Gastroesophageal sphincter (tissue), 4 donors: ENCODE data around the gene VPS51. TPM values are rescaled to one million over a fixed set of nuclear protein-coding genes. Genes with fewer than 3 reads are reported as not detected.

Experiments
- ATAC-seq: fragments of 150-250 bp; one replicate; pipeline ENCODE4 v1.9.1; 2016; ENCODE audit warnings: mild to moderate bottlenecking, moderate library complexity
- H3K27ac ChIP-seq, 4 donors: fragments of 200-600 bp; sonication (generic) in 3 of 4; 1 replicate in 3 of 4; 2 replicates in 1 of 4; pipeline ENCODE4 v1.5.1; 2016 to 2019
- H3K27me3 ChIP-seq: fragments of 200-600 bp; sonication (generic); one replicate; pipeline ENCODE4 v1.5.1; 2019
- H3K36me3 ChIP-seq, 2 donors: fragments of 200-600 bp; sonication (generic); one replicate each; pipeline ENCODE4 v1.5.1; 2019; ENCODE audit warnings: control low read depth in 1 of 2
- H3K4me1 ChIP-seq, 3 donors: fragments of 200-600 bp; sonication (generic); 1 replicate in 2 of 3; 2 replicates in 1 of 3; pipeline ENCODE4 v1.5.1; 2016 to 2019; ENCODE audit warnings: control low read depth in 2 of 3
- H3K4me3 ChIP-seq, 2 donors: fragments of 200-600 bp; sonication (generic); one replicate each; pipeline ENCODE4 v1.5.1; 2019; ENCODE audit warnings: mild to moderate bottlenecking in 1 of 2, moderate library complexity in 1 of 2
- H3K9me3 ChIP-seq, 3 donors: fragments of 200-600 bp; sonication (generic); one replicate each; pipeline ENCODE4 v1.5.1; 2017 to 2019; ENCODE audit warnings: control low read depth in 2 of 3
- CTCF ChIP-seq, 4 experiments: fragments of 200-600 bp in 2 of 4; fragments of 450-650 bp in 2 of 4; sonication (generic) in 1 of 4; IDR thresholded peaks; one replicate each; pipeline ENCODE4 v1.5.1; 2017 to 2019; ENCODE audit warnings: antibody characterized with exemption in 4 of 4, mild to moderate bottlenecking in 2 of 4, moderate library complexity in 2 of 4
- EP300 ChIP-seq: sonication (generic); formaldehyde crosslinking; IDR thresholded peaks from one replicate; pipeline ENCODE4 v1.6.1; 2017; ENCODE audit warnings: antibody characterized with exemption, mild to moderate bottlenecking
- POLR2A ChIP-seq, 2 donors: fragments of 450-650 bp; IDR thresholded peaks; one replicate each; pipeline ENCODE4 v1.6.1; 2017; ENCODE audit warnings: antibody characterized with exemption in 2 of 2, mild to moderate bottlenecking in 2 of 2, moderate library complexity in 1 of 2
- POLR2AphosphoS5 ChIP-seq: sonication (generic); formaldehyde crosslinking; IDR thresholded peaks from one replicate; pipeline ENCODE4 v1.6.1; 2017; ENCODE audit warnings: antibody characterized with exemption
- WGBS, 2 donors: methylation state at CpG; one replicate each; pipeline ENCODE4 v1.1.5; 2018; ENCODE audit warnings: low coverage in 1 of 2; 5-methylcytosine and 5-hydroxymethylcytosine counted together
- total RNA-seq, 4 donors: library from RNA; depleted of rRNA; stranded (reverse); fragments of >200 nt; gene quantifications; one replicate each; pipeline ENCODE4 v1.1.0, GENCODE V29; 2016

VPS51 gene
- total RNA-seq, 4 donors from 2014 or later = 374 to 526 (median 407) TPM

GRCh38 chr11:65095427-65095826 lies 587 bp upstream of the VPS51 start:
- TF ChIP-seq POLR2A (IDR thresholded peaks at IDR 0.05) (no peak), CTCF (IDR thresholded peaks at IDR 0.05) (no peak), EP300 (no peak), POLR2AphosphoS5 (no peak)
- peak overlapping the region in 1 of 2 donors; percentile 93 for H3K4me3 ChIP-seq
- H3K27ac ChIP-seq = peak overlapping the region in 3 of 4 donors; percentile 88 to 95 (median 91)
- no peaks in the 10 kb centered on the region for H3K27me3 ChIP-seq
- ATAC-seq = no peak
- peaks cover 0 to 26% (median 13%) of the 10 kb centered on the region in 3 donors for H3K4me1 ChIP-seq
- H3K9me3 ChIP-seq = no peaks in the 10 kb centered on the region
- peaks cover 0 to 26% of the 10 kb centered on the region in 2 donors for H3K36me3 ChIP-seq
- 67 to 81% methylated on average over 4 to 11 of the region's 22 CpGs for WGBS, 2 donors

GRCh38 chr11:65096926-65097325 lies 912 bp downstream of the VPS51 start:
- ATAC-seq = no peak
- peaks cover 0 to 36% (median 13%) of the 10 kb centered on the region in 3 donors for H3K4me1 ChIP-seq
- H3K27me3 ChIP-seq = no peaks in the 10 kb centered on the region
- H3K9me3 ChIP-seq = no peaks in the 10 kb centered on the region
- TF ChIP-seq CTCF (IDR thresholded peaks at IDR 0.05) (no peak), EP300 (no peak), POLR2AphosphoS5 (no peak), POLR2A (IDR thresholded peaks at IDR 0.05) (no peak)
- peak overlapping the region; percentile 77 to 95 (median 90) for H3K27ac ChIP-seq
- 27 to 47% methylated on average over 4 to 8 of the region's 8 CpGs for WGBS, 2 donors
- H3K4me3 ChIP-seq = peak overlapping the region; percentile 87 to 93
- H3K36me3 ChIP-seq = peaks cover 0 to 26% of the 10 kb centered on the region in 2 donors

- Histone ChIP-seq H3K27me3 (no peaks in the 10 kb centered on the region), H3K9me3 (no peaks in the 10 kb centered on the region), H3K4me1 (peaks cover 0 to 52% (median 10%) of the 10 kb centered on the region in 3 donors), H3K36me3 (peaks cover 0 to 49% of the 10 kb centered on the region in 2 donors), H3K4me3 (no peak overlapping the region), H3K27ac (peak overlapping the region in 1 of 4 donors; percentile 16)
- TF ChIP-seq CTCF (IDR thresholded peaks at IDR 0.05) = no peak
- TF ChIP-seq POLR2AphosphoS5 = no peak
- TF ChIP-seq POLR2A (IDR thresholded peaks at IDR 0.05) = no peak
- no peak for TF ChIP-seq EP300
- ATAC-seq = no peak
- WGBS, 2 donors = 71 to 79% methylated on average over 4 to 5 of the region's 6 CpGs
Measured at GRCh38 chr11:65100674-65101350, 4.8 kb downstream of the VPS51 start.

- Histone ChIP-seq H3K27ac (no peak overlapping the region), H3K27me3 (no peaks in the 10 kb centered on the region), H3K4me1 (peaks cover 0 to 42% (median 2%) of the 10 kb centered on the region in 3 donors), H3K4me3 (no peak overlapping the region), H3K36me3 (peaks cover 0 to 59% of the 10 kb centered on the region in 2 donors), H3K9me3 (no peaks in the 10 kb centered on the region)
- TF ChIP-seq POLR2AphosphoS5 = no peak
- no peak for TF ChIP-seq EP300
- TF ChIP-seq POLR2A (IDR thresholded peaks at IDR 0.05) = no peak
- TF ChIP-seq CTCF (IDR thresholded peaks at IDR 0.05) = no peak
- no peak for ATAC-seq
- 60 to 73% methylated on average over 3 to 6 of the region's 8 CpGs for WGBS, 2 donors
Measured at GRCh38 chr11:65102142-65103095, 6.4 kb downstream of the VPS51 start.
